ENCODE data around the gene ZDHHC13. TPM values are rescaled to one million over a fixed set of nuclear protein-coding genes. Genes with fewer than 3 reads are reported as not detected.

Gene ZDHHC13
- polyA plus RNA-seq, 2 of the 4 experiments (the other 2 are of a cell fraction) = 17.6 to 34.3 TPM

DNA sequence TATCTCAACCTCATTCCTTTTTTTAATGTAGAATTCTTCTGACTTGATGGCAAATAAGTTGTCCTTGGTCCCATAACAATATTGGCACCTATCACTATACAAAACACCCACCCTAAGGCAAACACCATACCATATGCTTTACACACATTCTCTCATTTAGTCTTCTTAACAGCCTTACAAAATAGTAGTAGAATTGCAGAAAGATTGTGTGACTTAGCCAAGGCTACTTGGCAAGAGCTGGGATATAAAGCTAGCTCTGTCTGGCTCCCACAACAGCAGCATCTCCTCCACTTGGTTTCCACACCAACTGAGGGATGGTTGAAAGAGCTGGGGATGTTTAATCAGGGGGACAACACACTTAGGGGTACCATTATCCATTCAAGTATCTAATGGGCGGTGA, 9.8 kb upstream of the ZDHHC13 start:
- peaks cover 4% of the 10 kb centered on the region; the same call in 2 of the 3 replicates for H3K4me1 ChIP-seq
- no peak for DNase-seq (ENCODE audit: low read depth in 1 of 2, low spot score in 1 of 2)
- no peak for ATAC-seq
- POLR2A ChIA-PET = interaction anchor here (0.6 kb wide), 1 partner anchor 10 kb away, joined by 3 read pairs; no protein-coding TSS in a partner anchor
- no peak overlapping the region for H3K27ac ChIP-seq
- H3K9me3 ChIP-seq = no peaks in the 10 kb centered on the region
- CTCF ChIA-PET = interaction anchor here (1.6 kb wide), 1 partner anchor 36 kb away, joined by 5 read pairs; no protein-coding TSS in a partner anchor
- WGBS (ENCODE audit: missing lambda C conversion rate) = 89% methylated on average over 1 of the region's 1 CpG
- no peak overlapping the region for H3K4me2 ChIP-seq
- TF ChIP-seq TFCP2L1 (CRISPR knock-in tag; IDR thresholded peaks at IDR 0.05) (no peak), HOXB5 (CRISPR knock-in tag; IDR thresholded peaks at IDR 0.05) (no peak), NFE2L2 (conservative IDR thresholded peaks at IDR 0.05; ENCODE audit: low read length) (no peak), EP300 (IDR thresholded peaks at IDR 0.05) (no peak), NR3C1 (IDR thresholded peaks at IDR 0.05) (no peak), FOXS1 (CRISPR knock-in tag; IDR thresholded peaks at IDR 0.05) (no peak), MAX (IDR thresholded peaks at IDR 0.05) (no peak), HDAC2 (IDR thresholded peaks at IDR 0.05) (no peak)
- no peak for FAIRE-seq
- no peak overlapping the region for H3K4me3 ChIP-seq

DNA sequence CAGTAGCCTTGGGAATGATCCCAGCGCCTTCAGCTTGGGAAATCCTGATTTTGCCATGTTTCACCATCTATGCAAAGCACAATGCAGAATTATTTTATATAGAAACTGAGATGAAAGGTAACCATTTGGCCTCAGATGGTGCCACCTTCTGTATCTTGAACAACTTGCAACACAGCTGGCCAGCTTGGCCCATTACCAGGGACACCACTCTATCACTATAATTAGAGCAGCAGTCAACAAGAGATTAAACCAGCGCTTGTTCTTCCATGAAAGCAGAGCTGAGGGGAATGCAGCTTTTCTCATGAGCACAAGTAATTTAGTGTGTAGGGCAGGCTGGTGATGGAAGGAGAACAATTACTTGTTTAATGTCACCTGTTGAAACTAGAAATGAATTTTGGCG, 6.7 kb upstream of the ZDHHC13 start:
- 68% methylated on average over 3 of the region's 3 CpGs for WGBS (ENCODE audit: missing lambda C conversion rate)
- no peak for ATAC-seq
- no peak overlapping the region for H3K4me3 ChIP-seq
- POLR2A ChIA-PET = no interaction called here
- H3K4me2 ChIP-seq = no peak overlapping the region
- no peak for DNase-seq (ENCODE audit: low read depth in 1 of 2, low spot score in 1 of 2)
- no peaks in the 10 kb centered on the region for H3K4me1 ChIP-seq
- no peaks in the 10 kb centered on the region for H3K9me3 ChIP-seq
- CTCF ChIA-PET = interaction anchor here (0.9 to 3.1 kb wide), 5 partner anchors 11 to 42 kb away, joined by 3 to 17 read pairs (median 4); no protein-coding TSS in a partner anchor
- TF ChIP-seq CHD2 (IDR thresholded peaks at IDR 0.05; ENCODE audit: low read length, partially characterized antibody) (no peak), ZSCAN20 (CRISPR knock-in tag; IDR thresholded peaks at IDR 0.05) (no peak), FOSB (CRISPR knock-in tag; IDR thresholded peaks at IDR 0.05) (no peak)
- TF ChIP-seq, protein P1, sequence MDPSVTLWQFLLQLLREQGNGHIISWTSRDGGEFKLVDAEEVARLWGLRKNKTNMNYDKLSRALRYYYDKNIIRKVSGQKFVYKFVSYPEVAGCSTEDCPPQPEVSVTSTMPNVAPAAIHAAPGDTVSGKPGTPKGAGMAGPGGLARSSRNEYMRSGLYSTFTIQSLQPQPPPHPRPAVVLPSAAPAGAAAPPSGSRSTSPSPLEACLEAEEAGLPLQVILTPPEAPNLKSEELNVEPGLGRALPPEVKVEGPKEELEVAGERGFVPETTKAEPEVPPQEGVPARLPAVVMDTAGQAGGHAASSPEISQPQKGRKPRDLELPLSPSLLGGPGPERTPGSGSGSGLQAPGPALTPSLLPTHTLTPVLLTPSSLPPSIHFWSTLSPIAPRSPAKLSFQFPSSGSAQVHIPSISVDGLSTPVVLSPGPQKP (IDR thresholded peaks at IDR 0.05; ENCODE audit: low read depth, low read length) = no peak
- TF ChIP-seq, protein P2, sequence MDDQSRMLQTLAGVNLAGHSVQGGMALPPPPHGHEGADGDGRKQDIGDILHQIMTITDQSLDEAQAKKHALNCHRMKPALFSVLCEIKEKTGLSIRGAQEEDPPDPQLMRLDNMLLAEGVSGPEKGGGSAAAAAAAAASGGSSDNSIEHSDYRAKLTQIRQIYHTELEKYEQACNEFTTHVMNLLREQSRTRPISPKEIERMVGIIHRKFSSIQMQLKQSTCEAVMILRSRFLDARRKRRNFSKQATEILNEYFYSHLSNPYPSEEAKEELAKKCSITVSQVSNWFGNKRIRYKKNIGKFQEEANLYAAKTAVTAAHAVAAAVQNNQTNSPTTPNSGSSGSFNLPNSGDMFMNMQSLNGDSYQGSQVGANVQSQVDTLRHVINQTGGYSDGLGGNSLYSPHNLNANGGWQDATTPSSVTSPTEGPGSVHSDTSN (IDR thresholded peaks at IDR 0.05) = no peak
- no peak overlapping the region for H3K27ac ChIP-seq
- FAIRE-seq = no peak

DNA sequence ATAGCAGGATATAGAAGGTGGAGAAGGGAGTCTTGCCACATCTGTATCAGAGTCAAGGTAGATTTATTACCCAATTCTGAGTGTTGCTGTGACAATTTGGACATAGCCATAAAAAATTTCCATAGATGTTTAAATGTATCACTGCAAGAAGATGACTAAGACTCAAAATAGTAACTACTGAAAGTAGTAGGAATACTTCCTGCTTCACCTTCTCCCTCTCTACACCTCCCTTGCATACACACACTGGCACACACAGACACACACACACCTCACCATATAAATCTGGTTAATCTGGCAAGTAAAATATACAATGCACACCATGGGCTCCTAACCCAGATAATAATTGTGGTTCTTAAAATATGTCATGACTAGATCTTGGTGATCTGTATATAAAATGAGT, 5.2 kb upstream of the ZDHHC13 start:
- Histone ChIP-seq H3K4me2 (no peak overlapping the region), H3K4me1 (no peaks in the 10 kb centered on the region), H3K27ac (no peak overlapping the region), H3K9me3 (no peaks in the 10 kb centered on the region), H3K4me3 (no peak overlapping the region)
- DNase-seq (ENCODE audit: low read depth in 1 of 2, low spot score in 1 of 2) (no peak), FAIRE-seq (no peak), ATAC-seq (no peak)
- ChIA-PET POLR2A (no interaction called here), CTCF (interaction anchor here (1.7 to 1.9 kb wide), 2 partner anchors 19 to 35 kb away, joined by 3 to 8 read pairs; no protein-coding TSS in a partner anchor)
- TF ChIP-seq, protein P3, sequence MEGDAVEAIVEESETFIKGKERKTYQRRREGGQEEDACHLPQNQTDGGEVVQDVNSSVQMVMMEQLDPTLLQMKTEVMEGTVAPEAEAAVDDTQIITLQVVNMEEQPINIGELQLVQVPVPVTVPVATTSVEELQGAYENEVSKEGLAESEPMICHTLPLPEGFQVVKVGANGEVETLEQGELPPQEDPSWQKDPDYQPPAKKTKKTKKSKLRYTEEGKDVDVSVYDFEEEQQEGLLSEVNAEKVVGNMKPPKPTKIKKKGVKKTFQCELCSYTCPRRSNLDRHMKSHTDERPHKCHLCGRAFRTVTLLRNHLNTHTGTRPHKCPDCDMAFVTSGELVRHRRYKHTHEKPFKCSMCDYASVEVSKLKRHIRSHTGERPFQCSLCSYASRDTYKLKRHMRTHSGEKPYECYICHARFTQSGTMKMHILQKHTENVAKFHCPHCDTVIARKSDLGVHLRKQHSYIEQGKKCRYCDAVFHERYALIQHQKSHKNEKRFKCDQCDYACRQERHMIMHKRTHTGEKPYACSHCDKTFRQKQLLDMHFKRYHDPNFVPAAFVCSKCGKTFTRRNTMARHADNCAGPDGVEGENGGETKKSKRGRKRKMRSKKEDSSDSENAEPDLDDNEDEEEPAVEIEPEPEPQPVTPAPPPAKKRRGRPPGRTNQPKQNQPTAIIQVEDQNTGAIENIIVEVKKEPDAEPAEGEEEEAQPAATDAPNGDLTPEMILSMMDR (IDR thresholded peaks at IDR 0.05) = no peak
- TF ChIP-seq CBX8 (IDR thresholded peaks at IDR 0.05) (no peak), USF2 (IDR thresholded peaks at IDR 0.05) (no peak), CHD2 (IDR thresholded peaks at IDR 0.05; ENCODE audit: low read length, partially characterized antibody) (no peak), FOSB (CRISPR knock-in tag; IDR thresholded peaks at IDR 0.05) (no peak), NFE2L2 (conservative IDR thresholded peaks at IDR 0.05; ENCODE audit: low read length) (no peak), RCOR1 (IDR thresholded peaks at IDR 0.05; ENCODE audit: low read depth, low read length) (no peak), PHF8 (IDR thresholded peaks at IDR 0.05; ENCODE audit: borderline replicate concordance, low read depth) (no peak), MYC (IDR thresholded peaks at IDR 0.05; ENCODE audit: borderline replicate concordance, low read length) (no peak), TFCP2L1 (CRISPR knock-in tag; IDR thresholded peaks at IDR 0.05) (no peak), RNF2 (IDR thresholded peaks at IDR 0.05; ENCODE audit: borderline replicate concordance, low read depth) (no peak), POLR2AphosphoS2 (conservative IDR thresholded peaks at IDR 0.05; ENCODE audit: low read length) (no peak), HDAC2 (IDR thresholded peaks at IDR 0.05) (no peak)
